ENCODE results near the gene ZNF654.

ZNF654 gene

DNA sequence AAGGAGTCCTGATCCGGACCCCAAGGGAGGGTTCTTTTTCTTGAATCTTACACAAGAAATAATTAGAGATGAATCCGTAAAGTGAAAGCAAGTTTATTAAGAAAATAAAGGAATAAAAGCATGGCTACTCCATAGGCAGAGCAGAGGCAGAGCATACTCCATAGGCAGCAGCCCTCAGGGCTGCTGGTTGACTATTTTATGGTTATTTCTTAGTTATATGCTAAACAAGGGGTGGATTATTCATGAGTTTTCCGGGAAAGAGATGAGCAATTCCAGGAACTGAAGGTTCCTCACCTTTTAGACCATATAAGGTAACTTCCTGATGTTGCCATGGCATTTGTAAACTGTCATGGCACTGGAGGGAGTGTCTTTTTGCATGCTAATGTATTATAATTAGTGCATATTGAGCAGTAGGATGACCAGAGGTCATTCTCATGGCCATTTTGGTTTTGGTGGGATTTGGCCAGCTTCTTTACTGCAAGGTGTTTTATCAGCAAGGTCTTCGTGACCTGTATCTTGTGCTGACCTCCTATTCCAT lies 132.9 kb downstream of the ZNF654 start:
- Histone ChIP-seq H3K27me3 (ENCODE audit: insufficient read depth, poor library complexity, severe bottlenecking) (no peaks in the 10 kb centered on the region), H3K4me3 (replicated peaks; ENCODE audit: insufficient read depth, low read length) (no peak overlapping the region), H3K27ac (replicated peaks) (no peak overlapping the region)
- DNase-seq (ENCODE audit: low read depth in 1 of 2, low spot score in 1 of 2), result no peak
- no peak for TF ChIP-seq POLR2AphosphoS5 (IDR thresholded peaks at IDR 0.05; ENCODE audit: low read depth)
- no peak for TF ChIP-seq GABPA (IDR thresholded peaks at IDR 0.05; ENCODE audit: low read depth)
- TF ChIP-seq, protein P1, sequence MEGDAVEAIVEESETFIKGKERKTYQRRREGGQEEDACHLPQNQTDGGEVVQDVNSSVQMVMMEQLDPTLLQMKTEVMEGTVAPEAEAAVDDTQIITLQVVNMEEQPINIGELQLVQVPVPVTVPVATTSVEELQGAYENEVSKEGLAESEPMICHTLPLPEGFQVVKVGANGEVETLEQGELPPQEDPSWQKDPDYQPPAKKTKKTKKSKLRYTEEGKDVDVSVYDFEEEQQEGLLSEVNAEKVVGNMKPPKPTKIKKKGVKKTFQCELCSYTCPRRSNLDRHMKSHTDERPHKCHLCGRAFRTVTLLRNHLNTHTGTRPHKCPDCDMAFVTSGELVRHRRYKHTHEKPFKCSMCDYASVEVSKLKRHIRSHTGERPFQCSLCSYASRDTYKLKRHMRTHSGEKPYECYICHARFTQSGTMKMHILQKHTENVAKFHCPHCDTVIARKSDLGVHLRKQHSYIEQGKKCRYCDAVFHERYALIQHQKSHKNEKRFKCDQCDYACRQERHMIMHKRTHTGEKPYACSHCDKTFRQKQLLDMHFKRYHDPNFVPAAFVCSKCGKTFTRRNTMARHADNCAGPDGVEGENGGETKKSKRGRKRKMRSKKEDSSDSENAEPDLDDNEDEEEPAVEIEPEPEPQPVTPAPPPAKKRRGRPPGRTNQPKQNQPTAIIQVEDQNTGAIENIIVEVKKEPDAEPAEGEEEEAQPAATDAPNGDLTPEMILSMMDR (IDR thresholded peaks at IDR 0.05; ENCODE audit: insufficient read depth, low read length), result no peak
- TF ChIP-seq SPI1 (IDR thresholded peaks at IDR 0.05; ENCODE audit: borderline replicate concordance, low read depth), result no peak
- TF ChIP-seq, protein P2, sequence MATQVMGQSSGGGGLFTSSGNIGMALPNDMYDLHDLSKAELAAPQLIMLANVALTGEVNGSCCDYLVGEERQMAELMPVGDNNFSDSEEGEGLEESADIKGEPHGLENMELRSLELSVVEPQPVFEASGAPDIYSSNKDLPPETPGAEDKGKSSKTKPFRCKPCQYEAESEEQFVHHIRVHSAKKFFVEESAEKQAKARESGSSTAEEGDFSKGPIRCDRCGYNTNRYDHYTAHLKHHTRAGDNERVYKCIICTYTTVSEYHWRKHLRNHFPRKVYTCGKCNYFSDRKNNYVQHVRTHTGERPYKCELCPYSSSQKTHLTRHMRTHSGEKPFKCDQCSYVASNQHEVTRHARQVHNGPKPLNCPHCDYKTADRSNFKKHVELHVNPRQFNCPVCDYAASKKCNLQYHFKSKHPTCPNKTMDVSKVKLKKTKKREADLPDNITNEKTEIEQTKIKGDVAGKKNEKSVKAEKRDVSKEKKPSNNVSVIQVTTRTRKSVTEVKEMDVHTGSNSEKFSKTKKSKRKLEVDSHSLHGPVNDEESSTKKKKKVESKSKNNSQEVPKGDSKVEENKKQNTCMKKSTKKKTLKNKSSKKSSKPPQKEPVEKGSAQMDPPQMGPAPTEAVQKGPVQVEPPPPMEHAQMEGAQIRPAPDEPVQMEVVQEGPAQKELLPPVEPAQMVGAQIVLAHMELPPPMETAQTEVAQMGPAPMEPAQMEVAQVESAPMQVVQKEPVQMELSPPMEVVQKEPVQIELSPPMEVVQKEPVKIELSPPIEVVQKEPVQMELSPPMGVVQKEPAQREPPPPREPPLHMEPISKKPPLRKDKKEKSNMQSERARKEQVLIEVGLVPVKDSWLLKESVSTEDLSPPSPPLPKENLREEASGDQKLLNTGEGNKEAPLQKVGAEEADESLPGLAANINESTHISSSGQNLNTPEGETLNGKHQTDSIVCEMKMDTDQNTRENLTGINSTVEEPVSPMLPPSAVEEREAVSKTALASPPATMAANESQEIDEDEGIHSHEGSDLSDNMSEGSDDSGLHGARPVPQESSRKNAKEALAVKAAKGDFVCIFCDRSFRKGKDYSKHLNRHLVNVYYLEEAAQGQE (IDR thresholded peaks at IDR 0.05; ENCODE audit: insufficient replicate concordance, low read depth), result no peak

DNA sequence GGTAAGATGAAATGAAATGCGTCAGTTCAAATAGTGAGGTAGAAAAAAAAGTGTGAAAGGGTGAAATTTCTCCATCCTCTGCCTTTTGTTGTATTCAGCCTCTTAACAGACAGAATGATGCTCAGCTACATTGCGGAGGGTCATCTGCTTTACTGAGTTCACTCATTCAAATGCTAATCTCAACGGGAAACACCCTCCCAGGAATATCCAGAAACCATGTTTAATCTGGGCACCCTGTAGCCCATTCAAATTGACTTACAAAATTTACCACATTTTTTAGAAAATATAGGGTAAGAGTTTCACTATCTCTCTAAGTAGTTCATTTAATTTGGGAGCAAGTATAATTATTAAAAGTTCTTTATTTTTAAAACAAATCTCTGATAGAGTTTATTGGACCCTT lies 133.6 kb downstream of the ZNF654 start:
- no peaks in the 10 kb centered on the region for H3K27me3 ChIP-seq (ENCODE audit: insufficient read depth, poor library complexity, severe bottlenecking)
- H3K27ac ChIP-seq (replicated peaks), result no peak overlapping the region
- no peak for DNase-seq (ENCODE audit: low read depth in 1 of 2, low spot score in 1 of 2)
- no peak for TF ChIP-seq GABPA (IDR thresholded peaks at IDR 0.05; ENCODE audit: low read depth)
- H3K4me3 ChIP-seq (replicated peaks; ENCODE audit: insufficient read depth, low read length), result no peak overlapping the region
